HG02678 (cell line): Measurements from ENCODE around the gene KANSL3.
"Not testable (repeated sequence)": the region's sequence is repeated elsewhere in the genome, so short reads cannot be mapped to it uniquely, and the experiment has no call there.

Experiments used
- ATAC-seq: cut with Tn5 transposase; IDR thresholded peaks from one replicate; pipeline ENCODE4 v1.9.1; 2021; ENCODE audit warnings: mild to moderate bottlenecking, moderate library complexity; ENCODE audit not compliant: unreplicated experiment

KANSL3 gene

GRCh38 chr2:96655526-96655925 lies 17.4 kb upstream of the KANSL3 start:
- ATAC-seq: no peak

GRCh38 chr2:96654791-96655190 lies 16.7 kb upstream of the KANSL3 start:
- not testable (repeated sequence) for ATAC-seq

- no peak for ATAC-seq
Measured at GRCh38 chr2:96651793-96652192, 13.7 kb upstream of the KANSL3 start.

GRCh38 chr2:96649342-96649741 lies 11.2 kb upstream of the KANSL3 start:
- no peak for ATAC-seq

GRCh38 chr2:96648306-96648930 lies 10.3 kb upstream of the KANSL3 start:
- no peak for ATAC-seq

GRCh38 chr2:96647681-96648080 lies 9.6 kb upstream of the KANSL3 start:
- ATAC-seq: no peak

GRCh38 chr2:96642564-96643360 lies 4.7 kb upstream of the KANSL3 start, which contains the start of gene FER1L5:
Gene FER1L5, plus strand, starts transcription at chr2:96642764. Its CDS starts 73 bp downstream, at chr2:96642837.
- no peak for ATAC-seq

- peak; percentile 74 for ATAC-seq
Measured at GRCh38 chr2:96637385-96638143, 548 bp downstream of the KANSL3 start.

GRCh38 chr2:96636551-96637171 lies 1.5 kb downstream of the KANSL3 start:
- no peak for ATAC-seq

- no peak for ATAC-seq
Measured at GRCh38 chr2:96633641-96634040, 4.5 kb downstream of the KANSL3 start.

- no peak for ATAC-seq
Measured at GRCh38 chr2:96631804-96632435, 6.2 kb downstream of the KANSL3 start.

- no peak for ATAC-seq
Measured at GRCh38 chr2:96626553-96626942, 11.6 kb downstream of the KANSL3 start.

- ATAC-seq: no peak
Measured at GRCh38 chr2:96625571-96626552, 12.2 kb downstream of the KANSL3 start.

GRCh38 chr2:96623116-96623515 lies 15.0 kb downstream of the KANSL3 start:
- ATAC-seq: no peak

GRCh38 chr2:96622544-96622943 lies 15.6 kb downstream of the KANSL3 start:
- no peak for ATAC-seq

GRCh38 chr2:96618596-96619283 lies 19.4 kb downstream of the KANSL3 start:
- ATAC-seq: no peak

GRCh38 chr2:96617012-96617411 lies 21.1 kb downstream of the KANSL3 start:
- no peak for ATAC-seq

- no peak for ATAC-seq
Measured at GRCh38 chr2:96616535-96616934, 21.6 kb downstream of the KANSL3 start.

- ATAC-seq: no peak
Measured at GRCh38 chr2:96616128-96616527, 22.0 kb downstream of the KANSL3 start.
